ENCODE measurements around the gene TRIM63.
"Not testable (repeated sequence)": the region's sequence is repeated elsewhere in the genome, so short reads cannot be mapped to it uniquely, and the experiment has no call there.

TRIM63 gene

GRCh38 chr1:26067432-26067911 is at the start of gene TRIM63:
Gene TRIM63 (minus strand): TSS chr1:26067630. CDS start chr1:26067494, 136 bp downstream.
- DNase-seq (ENCODE audit: low read depth) = no peak

- no peak for DNase-seq (ENCODE audit: low read depth)
These were observed 46.9 kb upstream of the TRIM63 start for GRCh38 chr1:26114165-26114927.

- no peak for DNase-seq (ENCODE audit: low read depth)
These were observed 45.0 kb upstream of the TRIM63 start for GRCh38 chr1:26112407-26112775.

GRCh38 chr1:26111530-26112406 is 44.3 kb upstream of the TRIM63 start, which contains the start of gene PDIK1L:
Gene PDIK1L (plus strand): TSS chr1:26111824. CDS start chr1:26114309, 2,485 bp downstream.
- DNase-seq (ENCODE audit: low read depth) = peak; percentile 89

- peak; percentile 50 for DNase-seq (ENCODE audit: low read depth)
These were observed 43.5 kb upstream of the TRIM63 start for GRCh38 chr1:26110731-26111529.

- DNase-seq (ENCODE audit: low read depth) = no peak
These were observed 42.1 kb upstream of the TRIM63 start for GRCh38 chr1:26109229-26110164.

- not testable (repeated sequence) for DNase-seq (ENCODE audit: low read depth)
These were observed 37.8 kb upstream of the TRIM63 start for GRCh38 chr1:26105226-26105548.

GRCh38 chr1:26102526-26102925 is 35.1 kb upstream of the TRIM63 start:
- DNase-seq (ENCODE audit: low read depth) = no peak

- no peak for DNase-seq (ENCODE audit: low read depth)
These were observed 34.7 kb upstream of the TRIM63 start for GRCh38 chr1:26102119-26102518.

- DNase-seq (ENCODE audit: low read depth) = not testable (repeated sequence)
These were observed 32.8 kb upstream of the TRIM63 start for GRCh38 chr1:26100204-26100603.

- no peak for DNase-seq (ENCODE audit: low read depth)
These were observed 32.4 kb upstream of the TRIM63 start for GRCh38 chr1:26099780-26100179.

- DNase-seq (ENCODE audit: low read depth) = no peak
These were observed 31.2 kb upstream of the TRIM63 start for GRCh38 chr1:26098602-26099001.

- no peak for DNase-seq (ENCODE audit: low read depth)
These were observed 30.3 kb upstream of the TRIM63 start for GRCh38 chr1:26097696-26098095.

- no peak for DNase-seq (ENCODE audit: low read depth)
These were observed 29.0 kb upstream of the TRIM63 start for GRCh38 chr1:26096471-26096870.

GRCh38 chr1:26094677-26095383 is 27.4 kb upstream of the TRIM63 start:
- DNase-seq (ENCODE audit: low read depth) = no peak

- DNase-seq (ENCODE audit: low read depth) = no peak
These were observed 26.7 kb upstream of the TRIM63 start for GRCh38 chr1:26094076-26094669.

- not testable (repeated sequence) for DNase-seq (ENCODE audit: low read depth)
These were observed 26.1 kb upstream of the TRIM63 start for GRCh38 chr1:26093569-26093968.

GRCh38 chr1:26092422-26092821 is 25.0 kb upstream of the TRIM63 start:
- no peak for DNase-seq (ENCODE audit: low read depth)

- DNase-seq (ENCODE audit: low read depth) = no peak
These were observed 23.5 kb upstream of the TRIM63 start for GRCh38 chr1:26090893-26091292.

GRCh38 chr1:26089125-26089524 is 21.7 kb upstream of the TRIM63 start:
- DNase-seq (ENCODE audit: low read depth) = no peak
